A549 treated with CORT108297 at 1 μM for 4 hours (cell line): Measurements from ENCODE around the gene SOX5. TPM values are rescaled to one million over a fixed set of nuclear protein-coding genes. Genes with fewer than 3 reads are reported as not detected.

Experiments used
- total RNA-seq: library from RNA; stranded (reverse); fragments of 200-300 nt; extraction: Qiagen RNA extraction; gene quantifications from 5 replicates; pipeline ENCODE4 v1.2.3, GENCODE V29; 2022

Gene SOX5
- not detected in 5 replicates for total RNA-seq

GRCh38 chr12:23949348-23950209, at the start of gene SOX5:
SOX5 (minus strand) TSS chr12:23949670; CDS start chr12:23949601, 69 bp downstream.

